H1 (cell line): Measurements from ENCODE around the gene TAS1R3. TPM values are rescaled to one million over a fixed set of nuclear protein-coding genes. Genes with fewer than 3 reads are reported as not detected.

Experiments used
- CTCF ChIA-PET: fragments of 300-600 bp; sonication (Branson Sonifier 250); formaldehyde crosslinking; loops from one replicate; lab custom pipeline; 2021; ENCODE audit not compliant: partially characterized antibody; lab: Charles Lee
- POLR2A ChIA-PET: fragments of 300-600 bp; sonication (Branson Sonifier 250); formaldehyde crosslinking; loops from one replicate; lab custom pipeline; 2021; ENCODE audit warnings: inconsistent platforms; ENCODE audit not compliant: partially characterized antibody; lab: Charles Lee
- DNase-seq, 2 experiments: peaks; one replicate each; pipeline versions ENCODE4 v3.0.0 to v3.0.0-alpha.2; 2010 to 2022; ENCODE audit warnings: low spot score in 2 of 2, low read depth in 1 of 2, mixed read lengths in 1 of 2
- FAIRE-seq: peaks from 2 replicates; lab custom pipeline; 2011; peaks lifted over from hg19 to GRCh38; lab: Jason Lieb, UNC
- H2AFZ ChIP-seq: 2 replicates; pipeline ENCODE4 v1.8.1; 2012; ENCODE audit warnings: low read length, inconsistent platforms
- H2AK5ac ChIP-seq: 2 replicates; pipeline ENCODE4 v1.6.1; 2013; ENCODE audit warnings: low read depth, low read length
- H2BK120ac ChIP-seq: replicated peaks from 2 replicates; pipeline ENCODE3; 2013; ENCODE audit warnings: low read depth, low read length, inconsistent platforms
- H2BK12ac ChIP-seq: 2 replicates; pipeline ENCODE4 v1.6.1; 2013; ENCODE audit warnings: low read depth, low read length
- H2BK15ac ChIP-seq: 2 replicates; pipeline ENCODE4 v1.6.1; 2013; ENCODE audit warnings: low read length
- H2BK20ac ChIP-seq: 2 replicates; pipeline ENCODE4 v1.6.1; 2013; ENCODE audit warnings: low read length
- H2BK5ac ChIP-seq: 2 replicates; pipeline ENCODE4 v1.6.1; 2013; ENCODE audit warnings: low read depth, low read length
- H3K14ac ChIP-seq: 2 replicates; pipeline ENCODE4 v1.6.1; 2013; ENCODE audit warnings: inconsistent platforms; ENCODE audit not compliant: insufficient read length
- H3K18ac ChIP-seq: 2 replicates; pipeline ENCODE4 v1.6.1; 2013; ENCODE audit warnings: low read length; ENCODE audit errors: extremely low read depth
- H3K23ac ChIP-seq: 2 replicates; pipeline ENCODE4 v1.6.1; 2013; ENCODE audit warnings: inconsistent platforms; ENCODE audit not compliant: insufficient read length
- H3K23me2 ChIP-seq: 2 replicates; pipeline ENCODE4 v1.6.1; 2013; ENCODE audit warnings: low read depth, low read length
- H3K27ac ChIP-seq: 2 replicates; pipeline ENCODE4 v1.6.1; 2011; ENCODE audit warnings: low read depth, low read length, inconsistent platforms
- H3K27me3 ChIP-seq, 4 experiments: replicated peaks in 1 of 4; 1 replicate in 1 of 4; 2 replicates in 3 of 4; pipeline versions ENCODE4 v1.6.1 to v1.8.1; 2011 to 2013; ENCODE audit warnings: low read length in 3 of 4, mild to moderate bottlenecking in 3 of 4, inconsistent platforms in 2 of 4, mixed read lengths in 2 of 4, moderate library complexity in 1 of 4; ENCODE audit not compliant: control insufficient read depth in 3 of 4, insufficient read depth in 3 of 4; ENCODE audit errors: extremely low read depth in 1 of 4
- H3K36me3 ChIP-seq, 4 experiments: 2 replicates each; pipeline versions ENCODE4 v1.6.1 to v1.8.1; 2011 to 2013; ENCODE audit warnings: mild to moderate bottlenecking in 4 of 4, low read length in 3 of 4, moderate library complexity in 2 of 4, control low read depth in 1 of 4, inconsistent platforms in 1 of 4; ENCODE audit not compliant: insufficient read depth in 4 of 4, control insufficient read depth in 2 of 4
- H3K4ac ChIP-seq: replicated peaks from 2 replicates; pipeline ENCODE3; 2013; ENCODE audit warnings: low read length, low read depth, mixed read lengths, inconsistent platforms; ENCODE audit not compliant: insufficient read length
- H3K4me1 ChIP-seq, 4 experiments: replicated peaks in 1 of 4; 1 replicate in 1 of 4; 2 replicates in 3 of 4; pipeline versions ENCODE4 v1.6.1 to v1.8.1; 2011 to 2013; ENCODE audit warnings: low read length in 3 of 4, inconsistent platforms in 2 of 4, mixed read lengths in 1 of 4; ENCODE audit not compliant: insufficient read depth in 4 of 4, control insufficient read depth in 3 of 4
- H3K4me2 ChIP-seq, 2 experiments: 2 replicates each; pipeline versions ENCODE4 v1.6.1 to v1.8.1; 2011 to 2013; ENCODE audit warnings: low read depth in 2 of 2, low read length in 2 of 2, control low read depth in 1 of 2, inconsistent platforms in 1 of 2, mild to moderate bottlenecking in 1 of 2; ENCODE audit not compliant: insufficient read depth in 1 of 2
- H3K4me3 ChIP-seq, 4 experiments: fragments of 200-600, 300-600 bp in 1 of 4; sonication (generic), shearing (Covaris generic), sonication (Bioruptor Twin) in 1 of 4; 2 replicates each; pipeline versions ENCODE4 v1.5.1 to v1.8.1; 2011 to 2016; ENCODE audit warnings: low read length in 4 of 4, low read depth in 3 of 4, control low read depth in 2 of 4, inconsistent platforms in 2 of 4, mild to moderate bottlenecking in 2 of 4, mixed read lengths in 1 of 4, moderate library complexity in 1 of 4; ENCODE audit not compliant: insufficient read depth in 2 of 4; ENCODE audit errors: extremely low read depth in 1 of 4
- H3K56ac ChIP-seq: replicated peaks from 2 replicates; pipeline ENCODE3; 2013; ENCODE audit warnings: low read depth, mild to moderate bottlenecking, mixed read lengths, low read length, inconsistent platforms; ENCODE audit not compliant: insufficient read length
- H3K79me1 ChIP-seq: 2 replicates; pipeline ENCODE4 v1.6.1; 2013; ENCODE audit warnings: low read depth, low read length, control low read depth
- H3K79me2 ChIP-seq, 2 experiments: 2 replicates each; pipeline versions ENCODE4 v1.6.1 to v1.8.1; 2012 to 2013; ENCODE audit warnings: low read length in 2 of 2, mild to moderate bottlenecking in 2 of 2, inconsistent platforms in 1 of 2; ENCODE audit not compliant: insufficient read depth in 2 of 2, control insufficient read depth in 1 of 2
- H3K9ac ChIP-seq, 4 experiments: replicated peaks in 1 of 4; 1 replicate in 1 of 4; 2 replicates in 3 of 4; pipeline versions ENCODE4 v1.6.1 to v1.8.1; 2011 to 2013; ENCODE audit warnings: low read depth in 3 of 4, low read length in 3 of 4, control low read depth in 2 of 4, mild to moderate bottlenecking in 2 of 4, moderate library complexity in 2 of 4, inconsistent platforms in 1 of 4; ENCODE audit errors: extremely low read depth in 1 of 4
- H3K9me3 ChIP-seq, 2 experiments: 2 replicates each; pipeline versions ENCODE4 v1.6.1 to v1.8.1; 2012 to 2013; ENCODE audit warnings: mild to moderate bottlenecking in 2 of 2, moderate library complexity in 2 of 2, control low read depth in 1 of 2, inconsistent platforms in 1 of 2, low read depth in 1 of 2, low read length in 1 of 2, mixed read lengths in 1 of 2; ENCODE audit not compliant: insufficient read depth in 2 of 2
- H4K20me1 ChIP-seq, 2 experiments: replicated peaks in 1 of 2; 2 replicates each; pipeline versions ENCODE3 to v1.8.1; 2011 to 2013; ENCODE audit warnings: inconsistent platforms in 2 of 2, low read length in 2 of 2, mild to moderate bottlenecking in 1 of 2; ENCODE audit not compliant: insufficient read depth in 2 of 2, control insufficient read depth in 1 of 2
- H4K5ac ChIP-seq: 2 replicates; pipeline ENCODE4 v1.6.1; 2013; ENCODE audit warnings: low read length, low read depth, mixed read lengths, inconsistent platforms; ENCODE audit not compliant: insufficient read length
- H4K8ac ChIP-seq: 2 replicates; pipeline ENCODE4 v1.8.0; 2013; ENCODE audit warnings: mild to moderate bottlenecking, moderate library complexity, low read length, inconsistent platforms; ENCODE audit not compliant: insufficient read depth; ENCODE audit errors: extremely low read depth
- H4K91ac ChIP-seq: replicated peaks from 2 replicates; pipeline ENCODE3; 2013; ENCODE audit warnings: low read length, mixed read lengths, inconsistent platforms; ENCODE audit not compliant: insufficient read length
- CBX8 ChIP-seq: fragments of 300-800, 300-1000 bp; sonication (generic); IDR thresholded peaks from 2 replicates; pipeline ENCODE4 v1.7.1; 2016; ENCODE audit warnings: low read depth, low read length, borderline replicate concordance
- EP300 ChIP-seq, 2 experiments: IDR thresholded peaks; 1 replicate in 1 of 2; 2 replicates in 1 of 2; pipeline ENCODE4 v1.6.1; 2011 to 2012; ENCODE audit warnings: low read depth in 2 of 2, low read length in 2 of 2, mild to moderate bottlenecking in 2 of 2, borderline replicate concordance in 1 of 2, inconsistent platforms in 1 of 2, moderate library complexity in 1 of 2
- HDAC2 ChIP-seq, 2 experiments: fragments of 300-600 bp in 1 of 2; sonication (generic) in 1 of 2; IDR thresholded peaks; 2 replicates each; pipeline ENCODE4 v1.6.1; 2011 to 2012; ENCODE audit warnings: low read depth in 2 of 2, low read length in 2 of 2, mild to moderate bottlenecking in 2 of 2, moderate library complexity in 2 of 2, borderline replicate concordance in 1 of 2, inconsistent platforms in 1 of 2
- KDM1A ChIP-seq: fragments of 200-600, 300-600 bp; sonication (generic); IDR thresholded peaks from 2 replicates; pipeline ENCODE4 v1.7.1; 2016; ENCODE audit warnings: mild to moderate bottlenecking, low read length, borderline replicate concordance
- MAFK ChIP-seq: IDR thresholded peaks from 2 replicates; pipeline ENCODE4 v1.6.1; 2012; ENCODE audit warnings: low read depth, mild to moderate bottlenecking, improper control_type of control experiment, low read length
- PHF8 ChIP-seq: fragments of 200-600 bp; sonication (generic); conservative IDR thresholded peaks from 2 replicates; pipeline ENCODE4 v1.7.1; 2012; ENCODE audit warnings: low read depth, mild to moderate bottlenecking, inconsistent platforms, low read length, moderate library complexity
- POLR2AphosphoS5 ChIP-seq: IDR thresholded peaks from 2 replicates; pipeline ENCODE4 v1.6.1; 2011; ENCODE audit warnings: low read depth, low read length
- SIN3A ChIP-seq, 2 experiments: IDR thresholded peaks in 1 of 2; conservative IDR thresholded peaks in 1 of 2; 2 replicates each; pipeline ENCODE4 v1.6.1; 2011 to 2012; ENCODE audit warnings: low read length in 2 of 2, improper control_type of control experiment in 1 of 2, low read depth in 1 of 2, mild to moderate bottlenecking in 1 of 2
- SRF ChIP-seq: IDR thresholded peaks from 2 replicates; pipeline ENCODE4 v1.6.1; 2011; ENCODE audit warnings: mild to moderate bottlenecking, low read depth, low read length, moderate library complexity
- TAF7 ChIP-seq: optimal IDR thresholded peaks from 2 replicates; pipeline ENCODE3; 2011; ENCODE audit warnings: low read depth, mild to moderate bottlenecking, inconsistent platforms, low read length, moderate library complexity, borderline replicate concordance
- YY1 ChIP-seq: IDR thresholded peaks from 2 replicates; pipeline ENCODE4 v1.6.1; 2011; ENCODE audit warnings: low read depth, mild to moderate bottlenecking, low read length
- WGBS, 2 experiments: shearing (Covaris generic) in 1 of 2; methylation state at CpG; one replicate each; pipeline versions ENCODE4 v1.1.6 to v1.1.7; 2013 to 2015; ENCODE audit warnings: low lambda C conversion rate in 2 of 2, mixed read lengths in 2 of 2, inconsistent platforms in 1 of 2, low coverage in 1 of 2, missing lambda C conversion rate in 1 of 2; ENCODE audit not compliant: insufficient replicate concordance in 2 of 2, insufficient coverage in 1 of 2, insufficient read length in 1 of 2; ENCODE audit errors: extremely low coverage in 1 of 2, missing lambda C conversion rate in 1 of 2; 5-methylcytosine and 5-hydroxymethylcytosine counted together
- polyA plus RNA-seq, 7 experiments: library from polyadenylated mRNA; depleted of rRNA in 3 of 7; stranded (reverse) in 5 of 7; unstranded in 2 of 7; fragments of >200 nt in 5 of 7; fragments of 200-250 nt in 2 of 7; gene quantifications; 1 replicate in 5 of 7; 2 replicates in 1 of 7; 4 replicates in 1 of 7; pipeline versions ENCODE4 v1.2.1 to v1.2.3, GENCODE V29; 2011 to 2013; ENCODE audit warnings: missing spikeins in 2 of 7, mixed read lengths in 2 of 7
- total RNA-seq: library from RNA; stranded (reverse); fragmentation: NEBNext Ultra II Directional; extraction: Animal tissue kit (Norgen Biotek cat#: 25700); gene quantifications from 2 replicates; pipeline ENCODE4 v1.2.1, GENCODE V29; 2021

Gene TAS1R3
- total and polyA plus RNA-seq, 2 of the 8 experiments (the other 6 are each of a cell fraction or from before 2014, with no cell fraction given) = 0.03 to 0.19 TPM

DNA sequence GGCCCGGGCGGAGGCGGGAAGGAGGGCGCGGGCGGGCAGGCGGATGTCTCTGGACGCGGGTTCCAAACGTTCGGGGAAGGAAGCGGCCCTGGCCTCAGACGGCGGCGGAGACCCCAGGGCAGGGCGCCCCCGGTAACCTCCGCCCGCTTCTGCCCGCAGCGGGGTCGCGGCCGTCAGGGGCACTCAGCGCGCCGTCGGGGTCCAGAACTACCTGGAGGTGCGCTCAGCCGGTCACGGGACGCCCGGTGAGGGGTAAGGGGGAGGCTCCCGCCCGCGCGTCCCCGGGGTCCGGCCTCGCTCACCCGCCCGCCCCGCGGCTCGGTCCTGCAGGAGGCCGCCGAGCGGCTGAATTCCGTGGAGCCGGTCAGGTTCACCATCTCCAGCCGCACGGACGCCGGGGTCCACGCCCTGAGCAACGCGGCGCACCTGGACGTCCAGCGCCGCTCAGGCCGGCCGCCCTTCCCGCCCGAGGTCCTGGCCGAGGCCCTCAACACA is 22.3 kb upstream of the TAS1R3 start:
- DNase-seq (peak in 1 of 2 experiments; percentile 78), FAIRE-seq (no peak)
- H3K4ac ChIP-seq = no peak overlapping the region
- no peak overlapping the region for H2AFZ ChIP-seq
- no peak overlapping the region for H2BK15ac ChIP-seq
- H2BK120ac ChIP-seq = no peak overlapping the region
- H2BK20ac ChIP-seq = no peak overlapping the region
- peaks cover 0 to 6% of the 10 kb centered on the region in 2 experiments; a peak in 1 of 4 replicates for H3K79me2 ChIP-seq
- peak overlapping the region; percentile 77 to 98 (median 87) for H3K4me3 ChIP-seq
- no peak overlapping the region for H2AK5ac ChIP-seq
- H3K9ac ChIP-seq = peak overlapping the region; percentile 45 to 71 (median 60); a peak in 6 of 7 replicates
- H3K4me1 ChIP-seq = peaks cover 0 to 40% (median 31%) of the 10 kb centered on the region in 4 experiments; a peak in 6 of 7 replicates
- 1% methylated on average over 26 of the region's 66 CpGs; no CpG with 5 or more reads in 1 of the 2 experiments for WGBS, 2 experiments
- peaks cover 0 to 4% (median 1%) of the 10 kb centered on the region in 4 experiments; a peak in 1 of 7 replicates for H3K27me3 ChIP-seq
- H4K20me1 ChIP-seq = peaks cover 5 to 26% of the 10 kb centered on the region in 2 experiments
- ChIA-PET POLR2A (interaction anchor here (0.9 to 10.1 kb wide), 12 partner anchors 12 to 94 kb away, joined by 3 to 134 read pairs (median 4); partner anchors contain the start of genes CCNL2 and TAS1R3), CTCF (interaction anchor here (1.1 to 1.5 kb wide), 4 partner anchors 8 to 97 kb away, joined by 3 to 8 read pairs (median 3); no protein-coding TSS in a partner anchor)
- peaks cover 4% of the 10 kb centered on the region for H3K79me1 ChIP-seq
- peaks cover 21% of the 10 kb centered on the region; the same call in 1 of the 2 replicates for H3K23me2 ChIP-seq
- H3K9me3 ChIP-seq = no peaks in the 10 kb centered on the region
- H2BK5ac ChIP-seq = no peak overlapping the region; the same call in 1 of the 2 replicates
- H3K18ac ChIP-seq = no peak overlapping the region; the same call in 1 of the 2 replicates
- peak overlapping the region; percentile 66 to 78 for H3K4me2 ChIP-seq
- peak overlapping the region; percentile 16 for H3K56ac ChIP-seq
- H2BK12ac ChIP-seq = no peak overlapping the region
- H4K8ac ChIP-seq = no peak overlapping the region; the same call in 1 of the 2 replicates
- no peak overlapping the region for H3K23ac ChIP-seq
- H3K27ac ChIP-seq = no peak overlapping the region; the same call in 1 of the 2 replicates
- no peak overlapping the region for H3K14ac ChIP-seq
- H3K36me3 ChIP-seq = peaks cover 12 to 32% (median 25%) of the 10 kb centered on the region in 4 experiments
- H4K91ac ChIP-seq = no peak overlapping the region
- H4K5ac ChIP-seq = peak overlapping the region; percentile 83
- TF ChIP-seq YY1 = no peak
- TF ChIP-seq HDAC2 (IDR thresholded peaks at IDR 0.05; ENCODE audit: borderline replicate concordance in 1 of 2, low read depth in 2 of 2, low read length in 2 of 2) = peak in 1 of 2 experiments; percentile 45; a peak in 1 of 4 replicates
- TF ChIP-seq SRF = no peak
- TF ChIP-seq EP300 (IDR thresholded peaks at IDR 0.05; ENCODE audit: borderline replicate concordance in 1 of 2, low read depth in 2 of 2, low read length in 2 of 2) = no peak
- no peak for TF ChIP-seq POLR2AphosphoS5
- 0 out of 4 replicates have a peak, but pooled peaks of 1 of the 2 experiments have one; percentile 22 for TF ChIP-seq SIN3A (conservative IDR thresholded peaks at IDR 0.05 in 1 of 2, IDR thresholded peaks at IDR 0.05 in 1 of 2; ENCODE audit: low read depth in 1 of 2, low read length in 2 of 2)
- no peak for TF ChIP-seq CBX8
- no peak for TF ChIP-seq MAFK
- peak; percentile 22; the same call in 1 of the 2 replicates for TF ChIP-seq PHF8
- TF ChIP-seq TAF7 = no peak
- TF ChIP-seq KDM1A = no peak
